G401.6 (cell line): ENCODE measurements around the gene ATCAY.
"Not testable (repeated sequence)": the region's sequence is repeated elsewhere in the genome, so short reads cannot be mapped to it uniquely, and the experiment has no call there.

ENCODE experiments used
- FAIRE-seq: peaks from 2 replicates; lab custom pipeline; 2012; peaks lifted over from hg19 to GRCh38; lab: Jason Lieb, UNC

The ATCAY gene

DNA sequence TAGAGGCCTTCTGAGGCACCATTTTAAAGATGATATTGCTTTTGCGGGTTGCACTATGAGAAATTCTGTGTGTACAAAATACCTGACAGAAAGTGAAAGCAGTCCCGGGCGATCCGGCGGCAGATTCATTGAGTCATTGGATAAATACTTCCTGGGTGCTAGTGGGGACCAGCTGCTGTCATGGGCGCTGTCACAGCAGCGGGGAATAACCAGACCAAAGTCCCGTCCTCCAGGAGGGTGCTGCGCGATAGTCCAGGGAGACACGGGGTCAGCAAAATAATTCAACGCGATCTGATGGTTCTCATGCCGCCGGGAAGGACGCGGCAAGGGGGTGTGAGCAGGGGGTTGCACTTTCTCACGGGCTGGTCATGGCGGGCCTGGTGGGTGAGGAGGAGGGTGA, 25.2 kb upstream of the ATCAY start:
- no peak for FAIRE-seq

- FAIRE-seq = no peak
These were observed 23.0 kb upstream of the ATCAY start for GRCh38 chr19:3857449-3858003.

GRCh38 chr19:3860499-3860898, 20.0 kb upstream of the ATCAY start:
- no peak for FAIRE-seq

DNA sequence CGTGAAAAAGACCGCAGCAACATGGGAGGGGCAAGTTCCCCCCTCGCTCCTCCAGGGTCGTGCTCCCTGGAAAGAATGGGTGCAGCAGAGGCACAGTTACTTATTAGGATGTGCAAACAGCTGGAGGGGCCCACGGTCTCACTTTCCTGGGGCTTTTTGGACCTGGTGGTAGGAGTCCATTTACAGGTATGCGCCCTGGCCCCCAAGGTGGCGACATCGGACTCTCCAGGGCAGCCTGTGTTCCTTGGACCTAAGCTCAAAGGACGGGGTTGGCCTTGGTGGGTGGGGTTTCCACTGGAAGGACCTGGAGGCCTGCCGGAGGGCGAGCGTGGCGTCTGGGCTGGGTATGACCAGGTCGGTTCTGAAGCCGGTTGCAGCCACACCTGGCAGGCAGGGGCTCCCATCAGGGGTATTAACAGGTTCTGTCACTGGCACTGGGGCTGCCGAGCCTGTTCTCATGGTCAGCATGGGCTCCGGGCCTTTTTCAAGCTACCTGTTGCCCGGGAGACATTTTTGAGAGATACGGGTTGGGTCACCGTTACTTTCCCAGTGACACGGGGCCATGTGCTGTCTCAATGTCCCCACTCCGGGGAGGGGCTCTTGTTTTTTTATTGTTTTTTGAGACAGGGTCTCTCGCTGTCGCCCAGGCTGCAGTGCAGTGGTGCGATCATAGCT, 17.5 kb upstream of the ATCAY start:
- FAIRE-seq = no peak

DNA sequence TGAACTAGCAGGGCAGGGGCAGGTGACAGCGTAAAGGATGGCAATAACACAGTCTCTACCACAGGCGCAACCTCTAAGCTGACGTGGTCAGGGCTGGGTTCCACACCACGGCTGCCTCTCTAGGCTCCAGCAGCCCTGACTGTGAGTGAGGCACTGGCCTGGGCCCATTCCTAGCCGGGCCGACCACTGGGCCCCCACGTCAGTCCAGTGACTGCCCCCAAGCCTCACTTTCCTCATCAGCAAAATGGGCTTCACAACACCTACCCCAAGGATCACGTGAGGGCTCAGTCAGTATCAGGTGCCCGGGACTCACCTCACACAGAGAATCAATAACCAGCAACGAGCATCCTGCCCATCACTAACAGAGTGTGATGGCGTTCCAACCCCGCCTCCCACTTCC, 16.8 kb upstream of the ATCAY start:
- FAIRE-seq = no peak

- FAIRE-seq = no peak
These were observed 13.4 kb upstream of the ATCAY start for GRCh38 chr19:3866910-3867638.

DNA sequence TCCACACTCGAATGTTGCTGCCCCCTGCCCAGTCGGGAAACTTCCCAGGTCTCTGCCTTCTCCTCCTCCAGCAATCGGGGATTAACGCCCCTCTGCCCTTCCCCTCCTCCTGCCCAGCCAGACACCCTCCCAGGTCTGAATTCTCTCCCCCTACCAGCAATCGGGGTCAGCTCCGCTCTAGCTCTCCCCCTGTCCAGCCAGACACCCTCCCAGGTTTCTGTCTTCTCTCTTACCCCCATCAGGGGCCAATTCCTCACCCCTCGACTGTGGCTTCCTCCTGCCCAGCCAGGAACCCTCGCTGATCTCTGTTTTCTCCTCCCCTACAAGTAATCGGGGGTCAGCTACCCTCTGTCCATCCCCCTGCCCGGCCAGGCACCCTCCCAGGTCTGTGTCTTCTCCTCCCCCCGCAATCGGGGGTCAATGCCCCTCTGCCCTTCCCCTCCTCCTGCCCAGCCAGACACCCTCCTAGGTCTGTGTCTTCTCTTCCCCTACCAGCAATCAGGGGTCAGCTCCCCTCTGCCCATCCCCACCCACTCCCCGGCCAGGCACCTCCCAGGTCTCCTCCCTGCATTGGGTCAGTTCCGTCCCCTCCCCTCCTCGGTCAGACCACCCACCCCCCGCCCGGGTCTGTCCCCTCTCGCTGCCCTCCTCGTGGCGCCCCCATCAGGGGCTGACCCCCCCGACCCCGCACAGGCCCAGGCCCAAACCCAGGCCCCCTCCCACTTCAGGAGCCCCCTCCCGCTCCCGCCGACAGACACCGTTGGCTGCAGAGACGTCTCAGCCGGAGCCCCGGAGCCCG, 12.3 kb upstream of the ATCAY start:
- no peak for FAIRE-seq

GRCh38 chr19:3868770-3869456, 11.6 kb upstream of the ATCAY start, which contains the start of gene ZFR2:
Gene ZFR2, minus strand, starts transcription at chr19:3869038. Its CDS starts 21 bp downstream, at chr19:3869017.
- no peak for FAIRE-seq

- FAIRE-seq = no peak
These were observed 7.3 kb upstream of the ATCAY start for GRCh38 chr19:3873151-3873550.

DNA sequence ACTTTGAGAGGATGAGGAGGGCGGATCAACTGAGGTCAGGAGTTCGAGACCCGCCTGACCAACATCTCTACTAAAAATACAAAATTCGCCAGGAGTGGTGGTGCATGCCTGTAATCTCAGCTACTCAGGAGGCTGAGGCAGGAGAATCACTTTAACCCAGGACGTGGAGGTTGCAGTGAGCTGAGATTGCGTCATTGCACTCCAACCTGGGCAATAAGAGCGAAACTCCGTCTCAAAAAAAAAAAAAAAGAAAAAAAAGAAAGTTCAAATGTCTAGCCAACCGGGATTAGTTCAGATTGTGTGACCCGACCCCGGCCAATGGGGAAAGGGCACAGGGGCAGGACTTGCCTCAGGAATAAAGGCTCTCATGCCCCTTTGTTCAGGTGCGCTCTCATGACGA, 5.8 kb upstream of the ATCAY start:
- FAIRE-seq = not testable (repeated sequence)

GRCh38 chr19:3879656-3880055, 829 bp upstream of the ATCAY start:
- FAIRE-seq = no peak

DNA sequence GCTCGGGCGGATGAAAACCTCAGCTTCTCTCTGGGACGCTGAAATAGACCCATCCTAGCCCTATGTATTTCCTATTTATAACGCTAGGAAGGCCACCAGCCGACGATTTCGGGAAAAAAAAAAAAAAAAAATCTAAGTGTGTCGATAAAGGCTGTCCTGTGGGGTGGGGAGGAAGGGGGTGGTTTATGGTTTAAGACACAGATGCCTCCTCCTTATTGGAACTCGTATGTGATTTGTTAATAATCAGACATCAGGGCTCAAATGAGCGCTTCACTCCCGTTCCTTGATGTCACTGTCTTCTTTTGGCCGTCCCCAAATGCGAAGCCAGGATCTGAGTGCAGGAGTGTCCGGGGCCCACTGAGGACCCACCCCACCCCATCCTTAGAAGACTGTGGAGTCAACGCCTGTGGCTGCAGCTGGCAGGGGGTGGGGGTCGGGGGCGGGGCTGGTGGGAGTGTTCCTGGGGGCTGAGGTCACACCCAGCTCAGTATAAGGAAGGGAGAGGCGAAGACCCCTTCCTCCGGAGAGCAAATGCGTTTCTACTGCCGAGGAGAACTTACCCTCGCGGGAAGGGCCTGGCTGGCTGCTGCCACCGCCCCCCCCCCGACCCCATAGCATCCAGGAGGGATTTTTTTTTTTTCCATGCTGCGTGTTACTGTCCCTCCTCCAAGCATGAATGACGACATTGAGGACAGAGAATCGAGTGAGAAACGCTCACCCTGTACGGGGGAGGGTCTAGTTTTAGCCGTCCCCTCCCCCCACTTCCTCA, 971 bp downstream of the ATCAY start:
- no peak for FAIRE-seq

DNA sequence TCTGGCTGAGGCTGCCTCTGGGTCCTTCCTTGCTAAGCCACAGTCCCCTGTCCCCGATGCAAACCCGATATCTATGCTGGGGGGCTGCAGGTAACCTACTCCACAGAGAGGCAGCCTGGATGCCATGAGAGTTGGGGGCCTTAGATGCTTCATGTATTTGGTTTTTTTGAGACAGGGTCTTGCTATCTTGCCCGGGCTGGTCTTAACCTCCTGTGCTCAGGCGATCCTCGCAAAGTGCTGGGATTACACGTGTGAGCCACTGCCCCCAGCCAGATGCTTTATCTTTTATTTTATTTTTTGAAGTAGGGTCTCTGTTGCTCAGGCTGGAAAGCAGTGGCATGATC, 1.5 kb downstream of the ATCAY start:
- no peak for FAIRE-seq

- no peak for FAIRE-seq
These were observed 10.1 kb downstream of the ATCAY start for GRCh38 chr19:3890591-3890990.

GRCh38 chr19:3893509-3894179, 13.2 kb downstream of the ATCAY start:
- FAIRE-seq = no peak

GRCh38 chr19:3894959-3895358, 14.5 kb downstream of the ATCAY start:
- FAIRE-seq = not testable (repeated sequence)

DNA sequence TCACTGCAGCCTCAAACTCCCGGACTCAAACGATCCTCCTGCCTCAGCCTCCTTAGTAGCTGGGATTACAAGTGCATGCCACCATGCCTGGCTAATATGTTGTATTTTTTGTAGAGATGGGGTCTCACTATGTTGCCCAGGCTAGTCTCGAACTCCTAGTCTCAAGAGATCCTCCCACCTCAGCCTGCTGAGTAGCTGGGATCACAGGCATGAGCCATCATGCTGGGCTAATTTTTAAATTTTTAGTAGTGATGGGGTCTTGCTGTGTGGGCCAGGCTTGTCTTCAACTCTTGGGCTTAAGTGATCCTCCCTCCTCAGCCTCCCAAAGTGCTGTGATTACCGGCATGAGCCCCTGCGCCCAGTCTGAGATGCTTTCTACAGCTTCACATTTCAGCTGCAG, 15.3 kb downstream of the ATCAY start:
- no peak for FAIRE-seq

DNA sequence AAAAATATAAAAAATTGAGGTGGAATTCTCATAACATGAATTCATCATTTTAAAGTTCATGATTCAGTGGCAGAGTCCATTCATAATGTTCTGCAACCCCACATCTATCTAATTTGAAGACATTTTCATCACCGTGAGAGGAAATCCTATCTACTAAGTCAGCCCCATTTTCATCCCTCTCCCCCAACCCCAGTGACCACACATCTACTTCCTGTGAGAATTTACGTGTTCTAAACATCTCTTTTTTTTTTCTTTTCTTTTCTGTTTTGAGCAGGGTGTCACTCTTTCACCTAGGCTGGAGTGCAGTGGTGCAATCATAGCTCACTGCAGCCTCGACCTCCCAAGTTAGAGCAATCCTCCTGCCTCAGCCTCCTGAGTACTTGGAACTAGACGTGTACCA, 17.5 kb downstream of the ATCAY start:
- FAIRE-seq = no peak

DNA sequence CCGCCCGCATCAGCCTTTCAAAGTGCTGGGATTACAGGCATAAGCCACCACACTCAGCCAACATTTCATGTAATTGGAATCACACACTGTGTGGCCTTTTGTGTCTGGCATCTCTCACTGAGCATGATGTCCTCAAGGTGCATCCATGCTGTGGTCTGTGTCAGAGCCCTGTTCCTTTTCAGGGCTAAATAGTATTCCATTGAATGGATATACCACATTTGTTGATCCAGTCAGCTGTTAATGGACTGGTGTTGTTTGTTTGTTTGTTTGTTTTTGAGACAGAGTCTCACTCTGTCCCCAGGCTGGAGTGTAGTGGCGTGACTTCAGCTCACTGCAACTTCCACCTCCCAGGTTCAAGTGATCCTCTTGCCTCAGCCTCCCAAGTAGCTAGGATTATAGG, 17.9 kb downstream of the ATCAY start:
- FAIRE-seq = no peak

DNA sequence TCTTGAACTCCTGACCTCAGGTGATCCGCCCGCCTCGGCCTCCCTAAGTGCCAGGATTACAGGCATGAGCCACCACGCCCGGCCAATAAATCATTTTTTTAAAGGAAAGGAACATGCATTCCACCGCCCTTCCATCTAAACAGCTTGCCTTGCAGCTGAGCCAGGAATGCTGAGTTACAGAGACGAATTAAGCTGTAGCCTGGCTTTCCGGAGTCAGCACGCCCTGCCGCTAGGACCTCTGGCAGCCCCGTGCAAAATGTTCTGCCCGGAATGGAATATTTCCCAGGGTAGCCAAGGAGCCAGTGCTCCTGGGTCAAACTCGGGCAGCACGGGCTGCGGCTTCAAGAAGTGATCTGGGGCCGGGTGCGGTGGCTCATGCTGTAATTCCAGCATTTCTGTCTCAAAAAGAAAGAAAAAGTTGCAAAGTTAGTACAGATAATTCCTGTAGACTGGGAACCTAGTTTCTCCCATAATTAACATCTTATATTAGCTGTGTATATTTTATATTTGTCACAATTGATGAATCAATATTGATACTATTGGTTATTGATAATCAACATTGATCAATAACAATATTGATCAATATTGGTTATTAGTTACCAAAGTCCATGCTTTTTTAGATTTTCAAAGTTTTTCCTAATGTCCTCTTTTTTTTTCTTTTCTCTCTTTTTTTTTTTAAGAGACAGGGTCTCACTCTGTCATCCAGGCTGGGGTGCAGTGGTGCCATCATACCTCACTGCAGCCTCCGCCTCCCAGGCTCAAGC, 19.2 kb downstream of the ATCAY start:
- no peak for FAIRE-seq
